Panc1 (cell line): ENCODE measurements around the gene CDK5RAP3. TPM values are rescaled to one million over a fixed set of nuclear protein-coding genes. Genes with fewer than 3 reads are reported as not detected.

Source experiments
- ATAC-seq: fragments of 200-7000 bp; cut with Tn5 transposase; 2 replicates; pipeline ENCODE4 v1.9.1; 2020; ENCODE audit warnings: mild to moderate bottlenecking, moderate library complexity
- BruUV-seq: library from RNA; stranded (reverse); fragments of 400-500 nt; replicated peaks from 2 replicates; lab custom pipeline; 2021; lab: Mats Ljungman, UMichigan
- CTCF ChIA-PET: fragments of 300-600 bp; sonication (Branson Sonifier 250); formaldehyde crosslinking; loops from one replicate; lab custom pipeline; 2022; ENCODE audit warnings: antibody characterized with exemption; lab: Charles Lee
- POLR2A ChIA-PET: fragments of 300-600 bp; sonication (Branson Sonifier 250); formaldehyde crosslinking; loops from one replicate; lab custom pipeline; 2022; ENCODE audit warnings: antibody characterized with exemption; lab: Charles Lee
- DNase-seq: peaks from one replicate; pipeline ENCODE4 v3.0.0-alpha.2; 2010; ENCODE audit warnings: low read depth, low spot score
- H3K27ac ChIP-seq: 2 replicates; pipeline ENCODE4 v1.5.1; 2011; ENCODE audit warnings: mild to moderate bottlenecking, low read length, inconsistent platforms
- H3K27me3 ChIP-seq: fragments of 200-500 bp; sonication (Bioruptor generic); 2 replicates; pipeline ENCODE4 v1.6.0; 2014; ENCODE audit warnings: low read length, inconsistent platforms; ENCODE audit not compliant: control insufficient read depth, insufficient read depth
- H3K36me3 ChIP-seq: fragments of 200-500 bp; sonication (Bioruptor generic); 2 replicates; pipeline ENCODE4 v1.5.1; 2014; ENCODE audit warnings: inconsistent platforms, mild to moderate bottlenecking, low read length, moderate library complexity; ENCODE audit not compliant: control insufficient read depth, insufficient read depth
- H3K4me1 ChIP-seq: 2 replicates; pipeline ENCODE4 v1.5.1; 2011; ENCODE audit warnings: inconsistent platforms, mild to moderate bottlenecking, low read length, moderate library complexity; ENCODE audit not compliant: control insufficient read depth, insufficient read depth
- H3K4me3 ChIP-seq, 2 experiments: 2 replicates each; pipeline ENCODE4 v1.5.1; 2011 to 2012; ENCODE audit warnings: low read depth in 2 of 2, low read length in 2 of 2, mild to moderate bottlenecking in 2 of 2, inconsistent platforms in 1 of 2, moderate library complexity in 1 of 2
- H3K9me3 ChIP-seq: fragments of 200-500 bp; sonication (Bioruptor generic); 2 replicates; pipeline ENCODE4 v1.5.1; 2014; ENCODE audit warnings: low read depth, mild to moderate bottlenecking, inconsistent platforms, low read length, moderate library complexity; ENCODE audit not compliant: control insufficient read depth, insufficient read depth
- POLR2AphosphoS5 ChIP-seq: IDR thresholded peaks from 2 replicates; pipeline ENCODE4 v1.6.1; 2012; ENCODE audit warnings: mild to moderate bottlenecking, low read depth, low read length, moderate library complexity
- SIN3A ChIP-seq: IDR thresholded peaks from 2 replicates; pipeline ENCODE4 v1.6.1; 2012; ENCODE audit warnings: low read depth, mild to moderate bottlenecking, low read length, moderate library complexity, borderline replicate concordance; ENCODE audit not compliant: insufficient read depth
- TCF7L2 ChIP-seq: IDR thresholded peaks from 2 replicates; pipeline ENCODE4 v1.6.1; 2011; ENCODE audit warnings: mild to moderate bottlenecking, low read depth, low read length, inconsistent platforms
- in situ Hi-C: cut with HindIII; loops from 2 replicates; pipeline ENCODE4 v1.10.0; 2016; ENCODE audit warnings: low sequenced_read_pairs, low pct_unique_long_range_greater_than_20kb
- intact Hi-C: fragments of 100-400 bp; cut with micrococcal nuclease; formaldehyde crosslinking; loops from one replicate; pipeline ENCODE4 v1.10.0; 2022; ENCODE audit not compliant: unreplicated experiment
- total RNA-seq: library from RNA; stranded (reverse); gene quantifications from one replicate; pipeline ENCODE4 v1.2.1, GENCODE V29; 2021; ENCODE audit not compliant: unreplicated experiment
- TF ChIP-seq, protein P1 (sequence below), 2 experiments: IDR thresholded peaks; 2 replicates each; pipeline ENCODE4 v1.6.1; 2011 to 2012; ENCODE audit warnings: low read depth in 2 of 2, control low read depth in 1 of 2, low read length in 1 of 2, mild to moderate bottlenecking in 1 of 2, moderate library complexity in 1 of 2; ENCODE audit not compliant: insufficient read depth in 1 of 2
- TF ChIP-seq, protein P2 (sequence below): fragments of 450-650 bp; IDR thresholded peaks from 2 replicates; pipeline ENCODE4 v1.5.1; 2017; ENCODE audit warnings: mild to moderate bottlenecking

Gene CDK5RAP3
- total RNA-seq, 1 experiment from 2014 or later = 193 TPM

DNA sequence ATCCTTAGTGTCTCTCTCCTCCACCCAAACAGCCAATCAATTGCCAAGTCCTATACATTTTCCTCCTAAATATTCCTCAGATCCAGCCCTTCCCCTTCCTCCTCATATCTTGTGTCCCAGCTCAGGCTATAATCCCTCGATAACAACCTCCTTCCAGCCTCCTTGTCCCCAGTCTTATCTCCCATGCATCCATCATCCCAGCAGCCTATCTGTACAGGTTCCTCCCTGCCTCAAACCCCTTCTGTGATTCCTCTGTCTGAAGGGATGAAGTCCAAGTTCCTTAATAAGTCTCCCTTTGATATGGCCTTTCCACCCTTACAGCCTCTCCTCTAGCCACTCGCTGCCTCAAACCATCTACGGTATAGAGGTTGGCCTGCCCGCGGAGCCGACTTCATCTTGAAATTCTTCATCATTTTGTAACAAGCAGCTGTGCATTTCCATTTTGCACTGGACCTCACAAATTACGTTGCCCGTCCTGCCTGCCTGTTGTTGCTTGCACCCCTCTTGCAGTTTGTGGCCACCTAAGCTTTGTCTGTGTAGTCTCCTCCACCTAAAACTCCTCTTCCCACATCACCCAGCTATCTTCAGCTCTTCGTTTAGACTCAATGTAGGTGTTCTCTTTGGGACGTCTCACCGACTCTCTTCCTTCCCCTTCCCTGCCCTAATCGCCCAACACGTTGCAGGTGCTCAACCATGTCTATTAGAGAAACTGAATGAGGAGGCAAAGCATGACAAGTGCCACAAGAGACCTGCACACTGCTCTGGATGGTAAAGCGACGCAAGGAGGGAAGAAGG is 786 bp upstream of the CDK5RAP3 start:
- BruUV-seq = no TSS peak

DNA sequence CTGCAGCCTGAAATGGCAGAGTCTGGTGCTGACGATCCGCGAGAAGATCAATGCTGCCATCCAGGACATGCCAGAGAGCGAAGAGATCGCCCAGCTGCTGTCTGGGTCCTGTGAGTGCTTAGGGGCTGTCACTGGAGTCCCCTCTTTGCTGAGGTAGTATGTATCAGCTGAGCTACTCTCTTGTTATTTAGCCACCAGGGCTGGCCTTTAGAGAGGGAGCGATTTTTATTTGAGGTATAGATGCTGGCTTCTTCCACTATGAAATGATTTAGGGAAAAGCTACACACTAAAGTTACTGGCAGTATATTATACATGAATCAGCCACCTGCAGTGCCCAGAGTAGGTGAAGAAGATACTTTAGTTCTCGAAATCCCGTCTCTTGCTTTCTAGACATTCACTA is 2.6 kb downstream of the CDK5RAP3 start:
- Histone ChIP-seq H3K36me3 (peaks cover 2% of the 10 kb centered on the region; the same call in 1 of the 2 replicates), H3K4me1 (peaks cover 12% of the 10 kb centered on the region), H3K27ac (no peak overlapping the region), H3K9me3 (no peaks in the 10 kb centered on the region), H3K4me3 (no peak overlapping the region), H3K27me3 (no peaks in the 10 kb centered on the region)
- intact Hi-C loops (loop anchor here (5.0 kb wide), 1 partner anchor 131 kb away; the partner anchor contains the start of gene SCRN2), in situ Hi-C loops (no loop called here)
- TF ChIP-seq, protein P1, sequence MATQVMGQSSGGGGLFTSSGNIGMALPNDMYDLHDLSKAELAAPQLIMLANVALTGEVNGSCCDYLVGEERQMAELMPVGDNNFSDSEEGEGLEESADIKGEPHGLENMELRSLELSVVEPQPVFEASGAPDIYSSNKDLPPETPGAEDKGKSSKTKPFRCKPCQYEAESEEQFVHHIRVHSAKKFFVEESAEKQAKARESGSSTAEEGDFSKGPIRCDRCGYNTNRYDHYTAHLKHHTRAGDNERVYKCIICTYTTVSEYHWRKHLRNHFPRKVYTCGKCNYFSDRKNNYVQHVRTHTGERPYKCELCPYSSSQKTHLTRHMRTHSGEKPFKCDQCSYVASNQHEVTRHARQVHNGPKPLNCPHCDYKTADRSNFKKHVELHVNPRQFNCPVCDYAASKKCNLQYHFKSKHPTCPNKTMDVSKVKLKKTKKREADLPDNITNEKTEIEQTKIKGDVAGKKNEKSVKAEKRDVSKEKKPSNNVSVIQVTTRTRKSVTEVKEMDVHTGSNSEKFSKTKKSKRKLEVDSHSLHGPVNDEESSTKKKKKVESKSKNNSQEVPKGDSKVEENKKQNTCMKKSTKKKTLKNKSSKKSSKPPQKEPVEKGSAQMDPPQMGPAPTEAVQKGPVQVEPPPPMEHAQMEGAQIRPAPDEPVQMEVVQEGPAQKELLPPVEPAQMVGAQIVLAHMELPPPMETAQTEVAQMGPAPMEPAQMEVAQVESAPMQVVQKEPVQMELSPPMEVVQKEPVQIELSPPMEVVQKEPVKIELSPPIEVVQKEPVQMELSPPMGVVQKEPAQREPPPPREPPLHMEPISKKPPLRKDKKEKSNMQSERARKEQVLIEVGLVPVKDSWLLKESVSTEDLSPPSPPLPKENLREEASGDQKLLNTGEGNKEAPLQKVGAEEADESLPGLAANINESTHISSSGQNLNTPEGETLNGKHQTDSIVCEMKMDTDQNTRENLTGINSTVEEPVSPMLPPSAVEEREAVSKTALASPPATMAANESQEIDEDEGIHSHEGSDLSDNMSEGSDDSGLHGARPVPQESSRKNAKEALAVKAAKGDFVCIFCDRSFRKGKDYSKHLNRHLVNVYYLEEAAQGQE (IDR thresholded peaks at IDR 0.05; ENCODE audit: insufficient read depth in 1 of 2, low read depth in 2 of 2, low read length in 1 of 2) = no peak
- TF ChIP-seq TCF7L2 (no peak), POLR2AphosphoS5 (no peak), SIN3A (no peak)
- TF ChIP-seq, protein P2, sequence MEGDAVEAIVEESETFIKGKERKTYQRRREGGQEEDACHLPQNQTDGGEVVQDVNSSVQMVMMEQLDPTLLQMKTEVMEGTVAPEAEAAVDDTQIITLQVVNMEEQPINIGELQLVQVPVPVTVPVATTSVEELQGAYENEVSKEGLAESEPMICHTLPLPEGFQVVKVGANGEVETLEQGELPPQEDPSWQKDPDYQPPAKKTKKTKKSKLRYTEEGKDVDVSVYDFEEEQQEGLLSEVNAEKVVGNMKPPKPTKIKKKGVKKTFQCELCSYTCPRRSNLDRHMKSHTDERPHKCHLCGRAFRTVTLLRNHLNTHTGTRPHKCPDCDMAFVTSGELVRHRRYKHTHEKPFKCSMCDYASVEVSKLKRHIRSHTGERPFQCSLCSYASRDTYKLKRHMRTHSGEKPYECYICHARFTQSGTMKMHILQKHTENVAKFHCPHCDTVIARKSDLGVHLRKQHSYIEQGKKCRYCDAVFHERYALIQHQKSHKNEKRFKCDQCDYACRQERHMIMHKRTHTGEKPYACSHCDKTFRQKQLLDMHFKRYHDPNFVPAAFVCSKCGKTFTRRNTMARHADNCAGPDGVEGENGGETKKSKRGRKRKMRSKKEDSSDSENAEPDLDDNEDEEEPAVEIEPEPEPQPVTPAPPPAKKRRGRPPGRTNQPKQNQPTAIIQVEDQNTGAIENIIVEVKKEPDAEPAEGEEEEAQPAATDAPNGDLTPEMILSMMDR = no peak
- POLR2A ChIA-PET = no interaction called here
- no peak for ATAC-seq
- DNase-seq = no peak
- CTCF ChIA-PET = no interaction called here
- BruUV-seq = no TSS peak

More for the DNA sequence above, 786 bp upstream of the CDK5RAP3 start:
- POLR2A ChIA-PET = interaction anchor here (0.6 to 1.0 kb wide), 6 partner anchors 15 to 422 kb away, joined by 3 to 14 read pairs (median 4); no protein-coding TSS in a partner anchor
- CTCF ChIA-PET = interaction anchor here (0.6 to 2.2 kb wide), 14 partner anchors 9 to 81 kb away, joined by 3 to 22 read pairs (median 6); partner anchors contain the start of genes NFE2L1 and PRR15L
- Histone ChIP-seq H3K4me3 (peak overlapping the region; percentile 65 to 84), H3K27ac (peak overlapping the region; percentile 82), H3K27me3 (no peaks in the 10 kb centered on the region), H3K9me3 (no peaks in the 10 kb centered on the region), H3K36me3 (no peaks in the 10 kb centered on the region; the same call in 1 of the 2 replicates), H3K4me1 (peaks cover 20% of the 10 kb centered on the region)
- in situ Hi-C loops = no loop called here
- intact Hi-C loops = loop anchor here (5.0 kb wide), 1 partner anchor 128 kb away; the partner anchor contains the start of gene SCRN2
- DNase-seq = no peak
- no peak for ATAC-seq
- no peak for TF ChIP-seq POLR2AphosphoS5
- TF ChIP-seq TCF7L2 = no peak
- TF ChIP-seq SIN3A = no peak
